GM19438 (cell line): Measurements from ENCODE around the gene EXOC4.
"Not testable (repeated sequence)": the region's sequence is repeated elsewhere in the genome, so short reads cannot be mapped to it uniquely, and the experiment has no call there.

Experiments
- ATAC-seq: cut with Tn5 transposase; IDR thresholded peaks from one replicate; pipeline ENCODE4 v1.9.1; 2021; ENCODE audit warnings: low read depth; ENCODE audit not compliant: unreplicated experiment

EXOC4 gene

DNA sequence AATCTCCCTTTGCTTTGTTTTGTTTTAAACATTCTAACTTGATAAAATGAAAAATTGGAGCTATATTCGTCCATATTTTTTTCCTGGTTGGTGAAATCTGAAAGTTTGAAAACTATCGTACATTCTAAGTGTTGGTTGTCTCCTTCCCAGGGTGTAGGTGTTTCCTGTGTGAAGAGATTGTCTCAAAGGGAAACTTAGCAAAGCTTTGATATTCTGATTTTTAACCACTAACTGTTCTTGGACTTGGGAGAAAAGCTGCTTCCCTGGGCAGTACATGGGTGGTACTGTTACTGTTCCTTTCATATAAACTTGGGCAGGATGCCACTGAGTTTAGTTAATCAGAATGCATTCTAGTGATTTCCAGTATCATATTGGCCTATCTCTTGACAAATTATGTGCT, 620.8 kb downstream of the EXOC4 start:
- no peak for ATAC-seq

DNA sequence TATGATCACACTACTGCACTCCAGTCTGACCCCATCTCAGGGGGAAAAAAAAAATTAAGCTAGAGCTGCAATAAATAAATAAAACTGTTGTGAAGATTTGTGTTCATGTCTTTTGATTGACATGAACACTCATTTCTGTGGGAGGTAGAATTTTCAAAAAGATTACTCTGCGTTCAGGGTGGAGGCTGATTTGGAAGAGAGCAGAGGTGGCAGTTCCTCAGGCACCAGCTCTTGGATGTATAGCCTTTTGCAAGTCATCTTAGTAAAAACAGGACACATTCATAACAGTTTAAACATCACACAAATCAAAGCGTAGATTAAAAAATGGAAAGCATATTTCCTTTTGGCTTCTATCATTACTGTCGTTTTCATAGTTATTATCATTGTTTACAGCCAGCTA, 630.7 kb downstream of the EXOC4 start:
- no peak for ATAC-seq

DNA sequence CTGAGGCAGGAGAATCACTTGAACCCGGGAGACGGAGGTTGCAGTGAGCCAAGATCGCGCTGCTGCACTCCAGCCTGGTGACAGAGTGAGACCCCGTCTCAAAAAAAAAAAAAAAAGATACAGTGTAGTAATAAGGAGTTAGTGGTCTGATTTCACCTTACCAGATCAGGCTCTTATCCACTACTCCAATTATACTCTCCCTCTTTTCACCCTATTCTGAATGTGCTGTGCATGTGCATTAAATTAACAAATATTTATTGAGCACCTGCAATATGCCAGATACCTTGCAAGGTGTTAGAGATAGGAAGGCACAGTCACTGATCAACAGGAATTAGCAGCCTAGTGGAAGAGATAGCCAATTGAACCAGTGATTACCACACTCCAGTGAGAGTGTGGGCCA, 632.3 kb downstream of the EXOC4 start:
- no peak for ATAC-seq

DNA sequence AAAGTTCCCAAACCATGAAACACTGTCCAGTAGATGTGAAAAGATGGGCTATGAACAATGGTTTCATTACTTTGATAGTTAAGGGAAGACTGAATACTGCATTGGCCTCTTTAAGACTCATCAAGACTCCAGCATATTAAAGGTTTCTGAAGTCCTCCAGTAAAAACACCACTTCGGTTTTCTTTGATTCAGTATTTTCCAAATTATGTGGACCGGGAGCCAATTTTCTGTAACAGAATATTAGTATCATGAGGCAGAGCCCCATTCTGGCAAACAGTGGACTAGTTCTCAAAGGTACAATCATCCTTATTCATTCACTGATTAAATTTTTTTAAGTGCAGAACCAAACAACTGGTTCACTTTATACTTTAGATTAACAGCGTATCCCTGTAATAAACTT, 633.2 kb downstream of the EXOC4 start:
- ATAC-seq: no peak

DNA sequence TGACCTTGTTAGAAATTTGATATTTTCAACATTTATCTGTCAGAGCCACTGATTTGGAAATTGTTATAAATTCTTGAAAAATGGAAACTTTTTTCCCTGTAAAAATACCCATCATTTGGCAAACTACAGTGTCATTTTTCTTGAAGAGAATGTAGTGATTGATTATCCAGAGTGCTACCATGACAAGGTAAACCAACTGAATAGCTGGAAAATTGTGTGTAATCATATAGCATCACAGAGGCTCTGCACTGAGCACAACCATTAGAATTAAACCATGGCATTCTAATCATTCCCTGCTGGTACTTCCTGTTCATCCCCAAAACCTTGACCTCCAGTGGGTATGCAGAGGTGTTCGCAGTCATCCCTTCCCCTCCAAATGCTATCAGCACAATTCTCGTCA, 633.9 kb downstream of the EXOC4 start:
- no peak for ATAC-seq

DNA sequence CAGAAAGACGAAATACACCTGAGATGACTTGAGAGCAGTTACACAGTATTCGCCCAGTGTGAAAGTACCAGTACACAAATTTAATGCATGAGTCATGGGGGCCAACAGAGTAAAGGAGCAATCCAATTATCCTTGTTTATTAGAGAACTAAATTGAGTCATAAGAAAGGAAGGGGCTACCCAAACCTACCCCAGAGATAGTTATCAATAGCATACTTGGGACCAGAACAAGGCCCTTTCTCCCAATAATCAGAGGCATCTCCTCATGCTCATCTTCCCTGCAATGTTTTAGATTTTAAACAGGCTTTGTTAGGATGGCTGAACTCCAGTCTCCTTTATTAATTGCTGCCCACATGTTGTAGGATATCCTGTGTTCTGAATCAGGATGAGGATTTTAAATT, 634.6 kb downstream of the EXOC4 start:
- no peak for ATAC-seq

DNA sequence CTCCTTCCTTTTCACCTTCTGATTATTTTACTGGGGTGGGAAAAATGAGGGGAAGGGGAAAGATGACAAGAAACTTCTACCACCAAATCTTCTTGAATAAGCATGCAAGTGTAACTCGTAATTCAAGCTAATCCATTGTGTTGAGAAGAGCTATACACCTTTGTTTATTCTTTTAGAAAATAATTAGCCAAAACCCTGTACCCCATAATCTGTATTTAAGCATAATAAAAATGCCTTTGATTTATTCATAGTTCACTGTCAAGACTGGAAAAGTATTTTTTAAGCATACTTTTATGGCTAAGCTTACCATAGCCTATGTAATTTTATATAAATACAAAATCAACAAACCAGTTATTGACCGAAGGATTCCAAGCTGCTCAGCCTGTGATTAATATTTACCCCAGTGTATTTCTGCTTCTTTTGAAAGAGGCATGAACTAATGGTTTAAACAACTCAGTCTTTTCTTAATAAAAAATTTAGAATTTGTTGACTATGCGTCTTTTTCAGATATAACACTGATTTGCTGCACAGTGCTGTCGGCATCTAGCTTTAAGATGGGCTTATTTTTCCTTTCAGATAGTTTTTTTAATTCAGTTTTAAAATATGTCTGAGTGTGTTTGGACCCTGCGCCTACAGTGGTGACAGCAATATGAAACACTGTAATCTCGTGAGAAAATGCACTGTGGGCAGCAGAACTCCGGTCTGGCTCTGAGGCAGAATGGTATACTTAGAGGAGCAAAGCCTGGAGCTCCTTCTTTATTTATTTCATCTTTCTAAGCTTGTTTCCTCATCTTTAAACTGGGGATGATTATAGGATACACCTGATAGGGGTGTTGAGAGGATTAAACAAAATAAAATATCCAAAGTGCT, 635.4 kb downstream of the EXOC4 start:
- ATAC-seq: no peak

DNA sequence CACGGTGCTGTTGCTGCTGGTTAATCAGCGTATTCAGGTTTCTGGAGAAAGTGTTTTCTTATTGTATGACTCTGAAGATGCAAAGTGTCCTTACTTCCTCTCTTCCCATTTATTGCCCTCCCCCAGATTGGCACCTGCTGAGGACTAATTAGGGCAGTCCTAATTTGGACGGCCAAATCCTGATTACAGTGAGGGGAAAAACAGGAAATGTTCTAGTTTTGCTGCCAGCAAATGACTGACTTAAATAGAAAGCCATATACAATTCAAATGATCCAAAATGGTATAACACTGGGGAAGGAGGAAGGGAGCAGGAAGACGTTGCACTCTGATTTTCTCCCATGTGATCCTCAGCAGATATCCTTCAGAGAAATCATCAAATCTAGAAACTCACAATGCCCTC, 651.9 kb downstream of the EXOC4 start:
- ATAC-seq: no peak

DNA sequence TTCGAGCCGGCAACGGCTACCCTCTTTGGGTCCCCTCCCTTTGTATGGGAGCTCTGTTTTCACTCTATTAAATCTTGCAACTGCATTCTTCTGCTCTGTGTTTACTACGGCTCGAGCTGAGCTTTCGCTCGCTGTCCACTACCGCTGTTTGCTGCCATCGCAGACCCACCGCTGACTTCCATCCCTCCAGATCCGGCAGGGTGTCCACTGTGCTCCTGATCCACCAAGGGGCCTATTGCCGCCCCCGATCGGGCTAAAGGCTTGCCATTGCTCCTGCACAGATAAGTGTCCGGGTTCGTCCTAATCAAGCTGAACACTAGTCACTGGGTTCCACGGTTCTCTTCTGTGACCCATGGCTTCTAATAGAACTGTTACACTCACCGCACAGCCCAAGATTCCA, 653.7 kb downstream of the EXOC4 start:
- not testable (repeated sequence) for ATAC-seq

DNA sequence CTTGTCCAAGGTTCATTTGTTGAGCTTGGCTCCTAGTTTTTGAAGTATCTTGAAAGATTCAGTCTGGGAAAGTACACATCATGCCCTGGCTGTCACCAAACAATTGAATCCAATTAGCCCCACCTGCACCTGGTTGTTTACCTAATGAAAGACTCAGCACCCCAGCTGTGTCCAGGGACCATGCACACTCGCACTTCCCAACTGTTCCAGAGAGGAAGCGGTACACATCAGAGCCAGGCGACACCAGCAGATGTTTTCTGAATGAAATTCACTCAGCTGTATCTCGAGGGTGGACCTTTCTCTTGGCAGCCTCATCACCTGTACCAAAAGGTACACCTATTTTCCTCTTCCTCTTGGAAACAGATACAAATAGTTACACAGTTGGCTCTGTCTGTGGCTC, 657.9 kb downstream of the EXOC4 start:
- no peak for ATAC-seq

DNA sequence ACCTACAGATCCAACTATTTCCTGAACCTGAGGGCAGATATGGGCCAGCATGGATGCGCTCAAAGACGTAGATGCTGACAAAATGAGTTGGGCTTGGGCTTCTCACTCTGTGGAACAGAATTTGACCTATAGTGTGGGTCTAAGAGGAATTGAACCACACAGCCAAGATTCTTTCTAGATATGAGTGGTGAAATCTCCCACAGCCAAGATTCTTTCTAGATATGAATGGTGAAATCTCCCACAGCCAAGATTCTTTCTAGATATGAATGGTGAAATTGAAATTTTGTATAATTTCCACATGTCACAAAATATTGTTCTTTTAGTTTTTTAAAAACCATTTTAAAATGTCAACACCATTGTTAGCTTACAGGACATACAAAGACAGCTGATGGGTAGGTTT, 658.8 kb downstream of the EXOC4 start:
- no peak for ATAC-seq

DNA sequence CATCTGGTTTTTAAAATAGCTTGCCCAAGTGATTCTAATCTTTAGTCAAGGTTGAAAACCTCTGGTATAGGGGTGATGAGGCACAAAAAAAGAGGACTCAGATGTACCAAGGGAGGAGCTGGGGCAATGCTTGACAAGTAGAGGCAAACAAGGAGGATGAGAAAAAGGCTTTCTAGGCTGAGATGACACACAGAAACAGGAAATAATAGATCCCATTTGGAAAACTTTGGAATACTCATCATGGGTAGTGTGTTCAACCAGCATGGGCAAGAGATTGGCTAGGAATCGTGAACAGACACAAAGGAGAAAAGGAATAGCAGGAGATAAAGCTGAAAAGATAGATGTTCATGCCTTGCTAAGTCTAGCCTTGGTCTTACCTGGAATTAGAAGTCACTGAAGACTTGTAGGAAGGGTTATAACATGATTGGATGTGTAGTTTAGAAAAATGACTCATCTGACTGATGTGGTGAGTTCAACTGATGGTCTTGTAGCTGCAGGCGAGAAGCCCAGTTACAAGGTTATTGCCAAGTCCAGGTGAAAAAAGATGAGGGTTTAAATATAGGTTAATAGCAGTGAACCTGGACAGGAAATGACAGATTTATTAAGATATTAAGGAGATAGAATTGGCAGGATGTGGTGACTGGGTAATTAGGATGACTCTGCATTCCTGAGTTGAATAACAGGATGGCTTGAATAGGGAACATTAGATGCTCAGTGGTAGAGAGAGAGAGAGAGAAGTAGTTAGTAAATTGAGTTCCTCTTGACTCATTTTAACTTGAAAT, 660.2 kb downstream of the EXOC4 start:
- no peak for ATAC-seq

DNA sequence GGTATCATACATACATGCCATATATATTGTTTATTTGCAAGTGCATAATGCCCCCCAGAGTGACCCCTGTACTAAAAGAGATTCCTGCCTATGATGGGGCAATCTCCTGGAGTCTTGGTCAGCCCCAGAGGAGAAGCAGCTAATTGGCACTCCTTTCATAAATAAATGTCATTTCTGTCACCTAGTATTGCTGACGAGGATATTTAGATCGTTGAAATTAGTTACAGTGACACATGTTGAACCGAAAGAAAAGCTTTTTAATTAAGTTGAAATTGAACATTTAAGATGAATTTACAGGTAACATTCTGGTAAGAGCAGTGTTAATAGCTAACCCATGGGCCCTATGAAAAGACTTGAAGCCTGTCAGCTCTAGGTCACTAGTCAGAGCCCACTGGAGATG, 663.7 kb downstream of the EXOC4 start:
- no peak for ATAC-seq

DNA sequence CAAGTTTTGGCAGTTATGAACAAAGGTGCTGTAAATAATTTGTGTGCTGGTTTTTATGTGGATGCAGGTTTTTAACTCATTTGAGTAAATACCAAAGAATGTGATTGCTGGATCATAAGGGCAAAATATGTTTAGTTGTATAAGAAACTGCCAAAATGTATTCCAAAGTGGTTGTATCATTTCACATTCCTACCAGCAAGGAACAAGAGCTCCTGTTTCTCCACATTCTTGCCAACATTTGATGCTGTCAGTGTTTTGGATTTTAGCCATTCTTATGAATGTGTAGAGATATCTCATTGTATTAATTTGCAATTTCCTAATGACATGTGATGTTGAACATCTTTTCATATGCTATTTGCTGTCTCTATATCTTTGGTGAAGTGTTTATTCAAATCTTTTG, 666.9 kb downstream of the EXOC4 start:
- no peak for ATAC-seq

DNA sequence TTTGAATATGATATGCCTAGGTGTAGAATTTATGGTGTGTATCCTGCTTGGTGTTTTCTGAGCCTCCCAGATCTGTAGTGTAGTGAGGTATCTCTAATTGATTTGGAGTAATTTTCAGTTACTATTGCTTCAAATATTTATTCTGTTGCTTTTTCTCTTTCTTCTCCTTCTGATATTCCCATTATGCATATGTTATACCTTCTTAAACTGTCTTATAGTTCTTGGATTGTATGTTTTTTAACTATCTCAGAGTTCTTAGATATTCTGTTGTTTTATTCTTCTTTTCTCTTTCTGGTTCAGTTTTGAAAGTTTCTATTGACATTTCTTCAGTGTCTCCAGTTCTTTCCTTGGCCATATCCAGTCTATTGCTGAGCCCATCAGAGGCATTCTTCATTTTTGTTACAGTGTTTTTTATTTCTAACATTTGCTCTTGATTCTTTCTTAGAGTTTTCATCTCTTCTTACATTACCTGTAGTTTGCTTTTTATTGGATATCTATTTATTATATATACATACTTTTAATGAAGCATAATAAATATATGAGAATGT, 668.8 kb downstream of the EXOC4 start:
- no peak for ATAC-seq

DNA sequence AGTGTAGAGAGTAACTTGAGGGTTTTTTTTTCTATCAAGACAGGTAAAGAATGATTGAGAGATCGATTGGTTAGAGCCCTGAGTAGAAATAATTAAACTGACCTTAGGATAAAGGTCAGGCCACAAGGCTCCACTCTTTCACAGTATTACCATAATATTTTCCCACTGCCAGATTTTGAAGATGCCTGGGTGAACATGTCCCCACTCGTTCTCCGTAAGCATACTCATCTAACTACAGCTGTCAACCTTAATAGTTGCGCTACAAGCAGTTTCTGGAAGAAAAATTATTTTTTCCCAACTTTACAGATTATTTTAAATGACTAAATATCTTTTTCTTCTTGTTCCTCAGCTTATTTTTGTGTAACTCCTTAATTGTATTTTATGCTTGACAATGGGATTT, 671.1 kb downstream of the EXOC4 start:
- ATAC-seq: no peak

DNA sequence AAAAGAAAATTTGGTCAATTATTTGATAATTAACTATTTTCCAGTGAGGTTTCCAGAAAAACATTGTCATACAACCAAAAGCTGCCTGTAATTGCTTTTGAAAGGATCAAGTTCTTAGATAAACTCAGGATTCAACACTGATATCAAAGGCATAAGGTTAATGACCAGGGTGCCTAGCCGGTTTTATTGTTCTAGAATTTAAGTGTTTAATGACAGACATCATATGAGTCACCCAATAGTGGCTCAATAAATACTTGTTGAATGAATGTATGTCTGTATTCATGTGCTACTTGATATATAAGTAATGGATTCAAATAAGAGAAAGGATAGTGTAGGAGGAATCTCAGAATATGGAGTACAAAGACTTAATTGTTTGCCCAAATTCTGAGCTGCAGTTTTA, 678.2 kb downstream of the EXOC4 start:
- ATAC-seq: no peak

DNA sequence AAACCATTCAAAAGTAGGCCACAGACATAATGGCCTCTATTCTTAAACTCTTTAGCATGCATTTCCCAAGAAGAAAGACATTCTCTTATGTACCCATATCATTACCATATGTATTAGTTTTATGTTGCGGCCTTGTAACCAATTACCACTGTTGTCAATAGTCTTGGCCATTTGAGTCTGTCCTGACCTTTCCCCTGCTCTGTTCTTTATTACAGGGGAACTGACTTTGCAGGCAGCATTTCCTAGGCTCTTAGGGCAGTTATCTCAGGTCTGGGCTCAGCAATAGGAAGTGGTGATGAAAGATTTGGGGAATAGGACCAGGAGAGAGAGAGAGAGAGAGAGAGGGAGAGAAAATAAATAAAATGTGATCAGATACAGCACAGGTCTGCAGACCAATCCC, 679.7 kb downstream of the EXOC4 start:
- ATAC-seq: no peak

DNA sequence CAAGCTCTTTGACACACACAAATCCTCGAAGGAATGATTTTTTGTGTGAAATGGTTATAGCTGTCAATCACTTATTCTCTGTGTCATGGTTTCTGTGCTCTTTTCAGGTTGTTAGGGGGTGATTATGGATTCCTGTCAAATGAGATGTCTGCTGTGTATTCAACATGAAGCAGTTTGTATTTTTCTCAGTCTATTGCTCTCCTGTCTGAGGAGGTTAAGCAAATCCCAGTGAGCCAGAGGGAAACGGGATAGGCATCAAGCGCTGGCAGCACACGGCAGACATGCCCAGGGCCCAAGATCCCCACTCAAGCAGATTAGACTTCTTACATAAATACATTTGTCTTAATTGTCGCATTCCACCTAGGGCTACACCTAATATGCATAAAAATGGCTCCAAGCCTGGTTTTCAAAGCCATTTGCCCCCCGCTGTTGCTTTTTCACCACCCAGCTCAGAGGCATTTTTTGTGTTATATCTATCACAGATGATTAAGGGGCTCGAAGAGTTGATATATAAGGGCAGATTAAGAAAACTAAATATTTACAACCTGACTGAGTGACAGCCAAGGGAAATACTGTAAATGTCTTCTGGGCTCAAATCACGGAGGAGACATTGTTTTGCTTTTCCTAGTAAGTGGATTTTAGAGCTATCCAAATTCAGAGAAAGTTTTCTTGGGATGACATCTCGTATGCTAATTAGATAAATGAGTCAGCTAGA, 681.5 kb downstream of the EXOC4 start:
- no peak for ATAC-seq

DNA sequence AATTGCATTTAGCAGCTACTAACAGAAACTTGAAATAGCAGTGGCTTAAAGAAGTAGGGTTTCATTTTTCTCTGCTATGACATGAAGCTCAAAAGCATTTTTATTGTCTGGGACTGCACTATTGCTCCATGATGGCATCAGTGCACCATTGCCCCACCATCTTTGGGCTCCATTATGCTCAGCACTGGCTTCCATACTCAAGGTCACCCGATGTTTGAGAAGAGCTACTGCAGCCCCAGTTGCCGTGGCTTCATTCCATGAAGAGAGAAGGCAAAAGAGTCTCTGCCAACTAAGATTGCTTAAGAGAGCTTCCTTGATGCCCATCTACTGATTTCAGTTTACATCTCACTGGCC, 682.1 kb downstream of the EXOC4 start:
- ATAC-seq: no peak

DNA sequence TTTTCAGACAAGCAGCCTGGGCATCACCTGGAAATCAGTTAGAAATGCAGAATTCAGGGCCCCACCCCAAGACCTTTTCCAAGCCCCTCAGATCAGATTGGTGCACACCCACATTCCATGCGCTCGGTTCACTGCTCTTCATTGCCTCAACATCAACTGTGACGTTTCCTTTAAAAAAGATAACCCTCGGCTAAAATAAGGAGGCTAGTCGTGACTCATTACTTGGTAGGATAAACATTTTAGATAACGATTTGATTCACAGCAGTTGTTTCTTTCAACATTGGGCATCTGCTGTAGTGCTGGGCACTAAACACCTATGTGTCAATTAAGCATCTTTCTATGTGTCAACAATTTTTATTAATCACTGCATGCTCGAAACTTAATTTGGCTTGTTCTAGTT, 683.2 kb downstream of the EXOC4 start:
- ATAC-seq: no peak
